OCI-LY3 (cell line): ENCODE data around the gene FAM168B.

Experiments
- CTCF ChIP-seq: fragments of 200-600, 300-600 bp; sonication (generic); IDR thresholded peaks from 2 replicates; pipeline ENCODE4 v1.5.1; 2014; ENCODE audit warnings: antibody characterized with exemption, low read length, low read depth
- EZH2phosphoT487 ChIP-seq: fragments of 200-600 bp; shearing (Covaris generic); IDR thresholded peaks from 2 replicates; pipeline ENCODE4 v1.6.1; 2018; ENCODE audit warnings: antibody characterized with exemption, mixed run types, low read depth

- no peak for TF ChIP-seq CTCF
- no peak for TF ChIP-seq EZH2phosphoT487
Observed at GRCh38 chr2:131048641-131049040, 44.6 kb downstream of the FAM168B start.
